ENCODE data around the gene MICU1.

GRCh38 chr10:72337722-72338121 is 288.2 kb downstream of the MICU1 start:
- TF ChIP-seq CTCF (IDR thresholded peaks at IDR 0.05; ENCODE audit: insufficient read depth, low read depth, low read length) (no peak), EZH2 (IDR thresholded peaks at IDR 0.05; ENCODE audit: insufficient read depth, low read length) (no peak)

All from astrocyte (in vitro differentiated cells and primary cell).